RWPE1 (cell line): ENCODE results near the gene NEURL1.

Experiments
- CTCF ChIA-PET: fragments of 350-600 bp; sonication (Branson Sonifier 250); formaldehyde crosslinking; extraction: SDS; loops from one replicate; lab custom pipeline; 2021; lab: Yijun Ruan, JAX
- POLR2A ChIA-PET: fragments of 400-600 bp; formaldehyde crosslinking; extraction: SDS; loops from one replicate; lab custom pipeline; 2020; ENCODE audit warnings: antibody characterized with exemption; ENCODE audit not compliant: low non-redundant PET; lab: Yijun Ruan, JAX
- DNase-seq: peaks from one replicate; pipeline ENCODE4 v3.0.0; 2012; ENCODE audit warnings: low spot score
- H3K27ac ChIP-seq: fragments of 450-650 bp; 2 replicates; pipeline ENCODE4 v1.5.1; 2017
- CTCF ChIP-seq: fragments of 450-650 bp; conservative IDR thresholded peaks from 2 replicates; pipeline ENCODE4 v1.5.1; 2017; ENCODE audit warnings: low read depth, mild to moderate bottlenecking

Gene NEURL1

GRCh38 chr10:103529539-103529938, 36.0 kb downstream of the NEURL1 start:
- DNase-seq = no peak
- ChIA-PET CTCF (no interaction called here), POLR2A (no interaction called here)
- no peak overlapping the region for H3K27ac ChIP-seq
- no peak for TF ChIP-seq CTCF

- H3K27ac ChIP-seq = no peak overlapping the region
- no peak for TF ChIP-seq CTCF
- no peak for DNase-seq
- POLR2A ChIA-PET = no interaction called here
- CTCF ChIA-PET = interaction anchor here (0.7 kb wide), 1 partner anchor 8 kb away, joined by 6 read pairs; no protein-coding TSS in a partner anchor
Observed at GRCh38 chr10:103533827-103534226, 40.3 kb downstream of the NEURL1 start.

GRCh38 chr10:103534621-103535498, 41.4 kb downstream of the NEURL1 start:
- ChIA-PET CTCF (interaction anchor here (0.7 kb wide), 1 partner anchor 50 kb away, joined by 3 read pairs; no protein-coding TSS in a partner anchor), POLR2A (no interaction called here)
- no peak for DNase-seq
- no peak for TF ChIP-seq CTCF
- H3K27ac ChIP-seq = no peak overlapping the region

- DNase-seq = no peak
- no peak for TF ChIP-seq CTCF
- H3K27ac ChIP-seq = no peak overlapping the region
- CTCF ChIA-PET = interaction anchor here (0.7 kb wide), 1 partner anchor 50 kb away, joined by 3 read pairs; no protein-coding TSS in a partner anchor
- POLR2A ChIA-PET = no interaction called here
Observed at GRCh38 chr10:103535595-103535994, 42.1 kb downstream of the NEURL1 start.

- POLR2A ChIA-PET = no interaction called here
- CTCF ChIA-PET = interaction anchor here (0.6 kb wide), 1 partner anchor 195 kb away, joined by 4 read pairs; no protein-coding TSS in a partner anchor
- no peak overlapping the region for H3K27ac ChIP-seq
- no peak for DNase-seq
- TF ChIP-seq CTCF = no peak
Observed at GRCh38 chr10:103539751-103540150, 46.2 kb downstream of the NEURL1 start.

- POLR2A ChIA-PET = no interaction called here
- TF ChIP-seq CTCF = no peak
- CTCF ChIA-PET = interaction anchor here (0.7 kb wide), 1 partner anchor 15 kb away, joined by 3 read pairs; no protein-coding TSS in a partner anchor
Observed at GRCh38 chr10:103540722-103541121, 47.2 kb downstream of the NEURL1 start.

More at GRCh38 chr10:103540722-103541121, 47.2 kb downstream of the NEURL1 start:
- no peak overlapping the region for H3K27ac ChIP-seq
- no peak for DNase-seq
